GM23248 (cell line): ENCODE data around the gene GJA9. TPM values are rescaled to one million over a fixed set of nuclear protein-coding genes. Genes with fewer than 3 reads are reported as not detected.

ENCODE experiments used
- DNase-seq: peaks from one replicate; pipeline ENCODE4 v3.0.0-alpha.2; 2015
- H2AFZ ChIP-seq: fragments of 200-600 bp; sonication (generic); 2 replicates; pipeline ENCODE4 v1.6.1; 2016; ENCODE audit warnings: antibody characterized with exemption
- H3F3A ChIP-seq: fragments of 200-600 bp; sonication (generic); 2 replicates; pipeline ENCODE4 v1.6.1; 2016; ENCODE audit warnings: mild to moderate bottlenecking, antibody characterized with exemption, mixed run types; ENCODE audit not compliant: insufficient read depth
- H3K27ac ChIP-seq: fragments of 200-600 bp; sonication (generic); 2 replicates; pipeline ENCODE4 v1.5.1; 2016; ENCODE audit warnings: mild to moderate bottlenecking
- H3K27me3 ChIP-seq: fragments of 200-600 bp; sonication (generic); replicated peaks from 2 replicates; pipeline ENCODE4 v1.6.1; 2016; ENCODE audit warnings: mild to moderate bottlenecking; ENCODE audit not compliant: insufficient read depth
- H3K36me3 ChIP-seq: fragments of 200-600 bp; sonication (generic); 2 replicates; pipeline ENCODE4 v1.6.1; 2016; ENCODE audit warnings: low read depth, mild to moderate bottlenecking
- H3K4me1 ChIP-seq: fragments of 200-600 bp; sonication (generic); 2 replicates; pipeline ENCODE4 v1.6.1; 2016; ENCODE audit warnings: mild to moderate bottlenecking; ENCODE audit not compliant: insufficient read depth
- H3K4me2 ChIP-seq: fragments of 200-600 bp; sonication (generic); one replicate; pipeline ENCODE4 v1.6.1; 2016; ENCODE audit warnings: mild to moderate bottlenecking; ENCODE audit not compliant: unreplicated experiment
- H3K4me3 ChIP-seq: fragments of 200-600 bp; sonication (generic); 2 replicates; pipeline ENCODE4 v1.5.1; 2016; ENCODE audit warnings: mild to moderate bottlenecking
- H3K79me2 ChIP-seq: fragments of 200-600 bp; sonication (generic); 2 replicates; pipeline ENCODE4 v1.6.1; 2016; ENCODE audit warnings: mild to moderate bottlenecking; ENCODE audit not compliant: insufficient read depth
- H3K9ac ChIP-seq: fragments of 200-600 bp; sonication (generic); 2 replicates; pipeline ENCODE4 v1.6.1; 2016; ENCODE audit warnings: mild to moderate bottlenecking
- H3K9me2 ChIP-seq: fragments of 200-600 bp; sonication (generic); 2 replicates; pipeline ENCODE4 v1.6.1; 2016; ENCODE audit warnings: mixed run types, mild to moderate bottlenecking, moderate library complexity; ENCODE audit not compliant: insufficient read depth
- H3K9me3 ChIP-seq: fragments of 200-600 bp; sonication (generic); one replicate; pipeline ENCODE4 v1.6.1; 2017; ENCODE audit warnings: low read depth
- H4K20me1 ChIP-seq: fragments of 200-600 bp; sonication (generic); 2 replicates; pipeline ENCODE4 v1.6.0; 2016; ENCODE audit not compliant: insufficient read depth
- EZH2 ChIP-seq: fragments of 200-600 bp; sonication (generic); IDR thresholded peaks from 2 replicates; pipeline ENCODE4 v1.6.1; 2018; ENCODE audit warnings: antibody characterized with exemption, mild to moderate bottlenecking; ENCODE audit not compliant: insufficient read depth, poor library complexity, severe bottlenecking
- EZH2phosphoT487 ChIP-seq: fragments of 200-600 bp; sonication (generic); IDR thresholded peaks from 2 replicates; pipeline ENCODE4 v1.6.1; 2018; ENCODE audit warnings: antibody characterized with exemption, moderate library complexity, mild to moderate bottlenecking, low read depth; ENCODE audit not compliant: insufficient read depth
- WGBS, 2 experiments: methylation state at CpG; one replicate each; pipeline ENCODE4 v1.1.6; 2015 to 2017; ENCODE audit warnings: low lambda C conversion rate in 2 of 2, low coverage in 1 of 2; ENCODE audit errors: missing lambda C conversion rate in 2 of 2; 5-methylcytosine and 5-hydroxymethylcytosine counted together
- in situ Hi-C: fragments of 300-500 bp; cut with MboI; formaldehyde crosslinking; loops from 2 replicates; pipeline ENCODE4 v1.15.0; 2020
- polyA plus RNA-seq: library from polyadenylated mRNA; unstranded; fragments of >200 nt; fragmentation: Nextera tagmentation; extraction: Ambion mirVana; gene quantifications from 2 replicates; pipeline ENCODE4 v1.2.1, GENCODE V29; 2016
- total RNA-seq: library from RNA; depleted of rRNA; stranded (reverse); fragments of >200 nt; shearing (Covaris generic); gene quantifications from 2 replicates; pipeline ENCODE4 v1.2.3, GENCODE V29; 2014

GJA9 gene
- total and polyA plus RNA-seq, 2 experiments from 2014 or later, result 0.11 TPM; not detected in 1

DNA sequence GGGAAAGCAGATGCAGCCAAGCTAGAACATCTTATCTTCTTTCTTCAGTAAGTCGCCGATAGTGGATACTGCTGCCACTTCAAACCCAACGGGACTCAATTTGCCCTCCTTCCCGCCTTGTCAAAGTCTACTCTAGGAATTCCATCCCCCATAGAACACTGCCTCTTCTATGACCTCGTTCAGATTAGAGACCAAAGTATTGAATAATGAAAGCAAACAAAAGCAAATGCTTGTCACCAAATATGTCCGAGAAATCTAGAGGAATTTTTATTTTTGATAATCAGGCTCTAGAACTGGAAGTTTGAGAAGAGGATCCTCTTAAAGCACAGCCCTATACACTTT, 21.0 kb downstream of the GJA9 start:
- peaks cover 10% of the 10 kb centered on the region; the same call in 1 of the 2 replicates for H3F3A ChIP-seq
- H2AFZ ChIP-seq, result peak overlapping the region; percentile 99
- no peaks in the 10 kb centered on the region for H4K20me1 ChIP-seq
- H3K27ac ChIP-seq, result peak overlapping the region; percentile 76; the same call in 1 of the 2 replicates
- H3K27me3 ChIP-seq, result no peaks in the 10 kb centered on the region
- peaks cover 23% of the 10 kb centered on the region; the same call in 1 of the 2 replicates for H3K36me3 ChIP-seq
- H3K4me3 ChIP-seq, result peak overlapping the region; percentile 98
- H3K9me3 ChIP-seq, result no peaks in the 10 kb centered on the region
- peak; percentile 35 for DNase-seq
- H3K4me1 ChIP-seq, result peaks cover 12% of the 10 kb centered on the region; the same call in 1 of the 2 replicates
- TF ChIP-seq EZH2 (no peak), EZH2phosphoT487 (no peak)
- H3K9ac ChIP-seq, result peak overlapping the region; percentile 90
- peaks cover 67% of the 10 kb centered on the region for H3K79me2 ChIP-seq
- H3K9me2 ChIP-seq, result no peaks in the 10 kb centered on the region
- WGBS, 2 experiments, result 11 to 13% methylated on average over 6 of the region's 6 CpGs
- H3K4me2 ChIP-seq, result peak overlapping the region; percentile 92
- in situ Hi-C loops, result loop anchor here (10.0 kb wide), 1 partner anchor 224 kb away; no protein-coding TSS in a partner anchor

- peak within 1 kb of the TSS; percentile 92 for H3K4me2 ChIP-seq
- H3K27ac ChIP-seq, result peak within 1 kb of the TSS; percentile 83
- peak within 1 kb of the TSS; percentile 91 for H3K9ac ChIP-seq
- H3K36me3 ChIP-seq, result peaks cover 29% of the 10 kb centered on the region
- peaks cover 73% of the 10 kb centered on the region for H3K79me2 ChIP-seq
- H4K20me1 ChIP-seq, result no peaks in the 10 kb centered on the region
- WGBS, 2 experiments, result 1% methylated on average over 45 to 70 of the region's 70 CpGs
- peak; percentile 100 for DNase-seq
- H3K27me3 ChIP-seq, result no peaks in the 10 kb centered on the region
- peak within 1 kb of the TSS; percentile 99 for H2AFZ ChIP-seq
- H3K9me3 ChIP-seq, result no peaks in the 10 kb centered on the region
- in situ Hi-C loops, result loop anchor here (10.0 kb wide), 1 partner anchor 225 kb away; no protein-coding TSS in a partner anchor
- H3F3A ChIP-seq, result peaks cover 10% of the 10 kb centered on the region; the same call in 1 of the 2 replicates
- H3K4me1 ChIP-seq, result peaks cover 12% of the 10 kb centered on the region; the same call in 1 of the 2 replicates
- TF ChIP-seq EZH2phosphoT487 (no peak), EZH2 (no peak)
- peak within 1 kb of the TSS; percentile 98 for H3K4me3 ChIP-seq
- H3K9me2 ChIP-seq, result no peaks in the 10 kb centered on the region
Observed at GRCh38 chr1:38859561-38860453, 21.6 kb downstream of the GJA9 start, which contains the start of gene RRAGC. Gene RRAGC (minus strand): TSS chr1:38859772. CDS start chr1:38859646, 126 bp downstream.

- peaks cover 12% of the 10 kb centered on the region; the same call in 1 of the 2 replicates for H3K4me1 ChIP-seq
- peak overlapping the region; percentile 83 for H3K27ac ChIP-seq
- H3F3A ChIP-seq, result peaks cover 10% of the 10 kb centered on the region; the same call in 1 of the 2 replicates
- H3K9me2 ChIP-seq, result no peaks in the 10 kb centered on the region
- H3K4me2 ChIP-seq, result peak overlapping the region; percentile 82
- in situ Hi-C loops, result no loop called here
- peaks cover 81% of the 10 kb centered on the region for H3K79me2 ChIP-seq
- peaks cover 26% of the 10 kb centered on the region for H3K36me3 ChIP-seq
- H2AFZ ChIP-seq, result peak overlapping the region; percentile 77
- no peaks in the 10 kb centered on the region for H4K20me1 ChIP-seq
- peak overlapping the region; percentile 98 for H3K4me3 ChIP-seq
- no peaks in the 10 kb centered on the region for H3K27me3 ChIP-seq
- no peak for TF ChIP-seq EZH2phosphoT487
- no peak for TF ChIP-seq EZH2
- WGBS, 2 experiments, result 1% methylated on average over 31 to 34 of the region's 51 CpGs
- no peaks in the 10 kb centered on the region for H3K9me3 ChIP-seq
- H3K9ac ChIP-seq, result peak overlapping the region; percentile 91
- peak; percentile 89 for DNase-seq
Observed at GRCh38 chr1:38858833-38859560, 22.4 kb downstream of the GJA9 start.

GRCh38 chr1:38852780-38853179, 28.6 kb downstream of the GJA9 start:
- H3K9me3 ChIP-seq, result no peaks in the 10 kb centered on the region
- H3K4me3 ChIP-seq, result no peak overlapping the region
- H3K9ac ChIP-seq, result no peak overlapping the region
- H3K4me2 ChIP-seq, result no peak overlapping the region
- no peak overlapping the region for H2AFZ ChIP-seq
- H3F3A ChIP-seq, result 0 out of 2 replicates have a peak, but pooled peaks cover 9% of the 10 kb centered on the region
- H3K9me2 ChIP-seq, result no peaks in the 10 kb centered on the region
- in situ Hi-C loops, result no loop called here
- DNase-seq, result no peak
- H3K27ac ChIP-seq, result no peak overlapping the region
- H3K4me1 ChIP-seq, result no peaks in the 10 kb centered on the region; the same call in 1 of the 2 replicates
- H4K20me1 ChIP-seq, result no peaks in the 10 kb centered on the region
- 95 to 97% methylated on average over 4 of the region's 4 CpGs for WGBS, 2 experiments
- H3K36me3 ChIP-seq, result peaks cover 52% of the 10 kb centered on the region
- H3K79me2 ChIP-seq, result peaks cover 50% of the 10 kb centered on the region
- no peaks in the 10 kb centered on the region for H3K27me3 ChIP-seq
- TF ChIP-seq EZH2 (no peak), EZH2phosphoT487 (no peak)
